ENCODE data around the gene RUBCN.
"Not testable (repeated sequence)": the region's sequence is repeated elsewhere in the genome, so short reads cannot be mapped to it uniquely, and the experiment has no call there.

RUBCN gene

GRCh38 chr3:197714251-197714650, 22.5 kb downstream of the RUBCN start:
- H3K36me3 Mint-ChIP-seq = peaks cover 5% of the 10 kb centered on the region
- no peak overlapping the region for H3K4me3 Mint-ChIP-seq
- no peaks in the 10 kb centered on the region for H3K9me3 Mint-ChIP-seq (ENCODE audit: low read depth)
- H3K27ac Mint-ChIP-seq = peak overlapping the region; percentile 54
- H3K4me1 Mint-ChIP-seq (ENCODE audit: low read depth) = peaks cover 26% of the 10 kb centered on the region
- no peaks in the 10 kb centered on the region for H3K27me3 Mint-ChIP-seq

GRCh38 chr3:197713477-197713822, 23.3 kb downstream of the RUBCN start:
- no peaks in the 10 kb centered on the region for H3K27me3 Mint-ChIP-seq
- peaks cover 28% of the 10 kb centered on the region for H3K4me1 Mint-ChIP-seq (ENCODE audit: low read depth)
- no peaks in the 10 kb centered on the region for H3K9me3 Mint-ChIP-seq (ENCODE audit: low read depth)
- peak overlapping the region; percentile 46 for H3K4me3 Mint-ChIP-seq
- H3K27ac Mint-ChIP-seq = peak overlapping the region; percentile 92
- peaks cover 5% of the 10 kb centered on the region for H3K36me3 Mint-ChIP-seq

- Mint-ChIP-seq H3K4me3 (peak overlapping the region; percentile 60), H3K27me3 (no peaks in the 10 kb centered on the region), H3K27ac (peak overlapping the region; percentile 87), H3K36me3 (peaks cover 5% of the 10 kb centered on the region), H3K9me3 (ENCODE audit: low read depth) (no peaks in the 10 kb centered on the region), H3K4me1 (ENCODE audit: low read depth) (peaks cover 28% of the 10 kb centered on the region)
These were observed 24.6 kb downstream of the RUBCN start for GRCh38 chr3:197711973-197712707.

- not testable (repeated sequence) for H3K36me3 Mint-ChIP-seq; H3K27me3 Mint-ChIP-seq; H3K4me3 Mint-ChIP-seq; H3K9me3 Mint-ChIP-seq (ENCODE audit: low read depth)
- peak overlapping the region; percentile 22 for H3K27ac Mint-ChIP-seq
- H3K4me1 Mint-ChIP-seq (ENCODE audit: low read depth) = peaks cover 30% of the 10 kb centered on the region
These were observed 25.7 kb downstream of the RUBCN start for GRCh38 chr3:197710965-197711364.

- Mint-ChIP-seq H3K4me1 (ENCODE audit: low read depth) (peaks cover 22% of the 10 kb centered on the region), H3K4me3 (no peak overlapping the region), H3K36me3 (peaks cover 5% of the 10 kb centered on the region), H3K9me3 (ENCODE audit: low read depth) (no peaks in the 10 kb centered on the region), H3K27ac (no peak overlapping the region), H3K27me3 (no peaks in the 10 kb centered on the region)
These were observed 27.6 kb downstream of the RUBCN start for GRCh38 chr3:197709135-197709534.

- Mint-ChIP-seq H3K4me1 (ENCODE audit: low read depth) (peaks cover 4% of the 10 kb centered on the region), H3K9me3 (ENCODE audit: low read depth) (no peaks in the 10 kb centered on the region), H3K4me3 (no peak overlapping the region), H3K27me3 (no peaks in the 10 kb centered on the region), H3K36me3 (peaks cover 4% of the 10 kb centered on the region), H3K27ac (peak overlapping the region; percentile 16)
These were observed 30.0 kb downstream of the RUBCN start for GRCh38 chr3:197706658-197707057.

GRCh38 chr3:197701841-197702240, 34.9 kb downstream of the RUBCN start:
- Mint-ChIP-seq H3K9me3 (ENCODE audit: low read depth) (no peaks in the 10 kb centered on the region), H3K27me3 (no peaks in the 10 kb centered on the region), H3K4me1 (ENCODE audit: low read depth) (peaks cover 2% of the 10 kb centered on the region), H3K27ac (no peak overlapping the region), H3K36me3 (peaks cover 28% of the 10 kb centered on the region), H3K4me3 (no peak overlapping the region)

GRCh38 chr3:197700095-197700494, 36.6 kb downstream of the RUBCN start:
- Mint-ChIP-seq H3K36me3 (peaks cover 37% of the 10 kb centered on the region), H3K27me3 (no peaks in the 10 kb centered on the region), H3K4me1 (ENCODE audit: low read depth) (no peaks in the 10 kb centered on the region), H3K4me3 (no peak overlapping the region), H3K9me3 (ENCODE audit: low read depth) (no peaks in the 10 kb centered on the region), H3K27ac (no peak overlapping the region)

GRCh38 chr3:197697355-197697754, 39.3 kb downstream of the RUBCN start:
- Mint-ChIP-seq H3K9me3 (ENCODE audit: low read depth) (no peaks in the 10 kb centered on the region), H3K27me3 (no peaks in the 10 kb centered on the region), H3K4me3 (no peak overlapping the region), H3K27ac (no peak overlapping the region), H3K36me3 (peaks cover 42% of the 10 kb centered on the region), H3K4me1 (ENCODE audit: low read depth) (no peaks in the 10 kb centered on the region)

GRCh38 chr3:197694251-197694650, 42.5 kb downstream of the RUBCN start:
- H3K36me3 Mint-ChIP-seq = peaks cover 42% of the 10 kb centered on the region
- no peaks in the 10 kb centered on the region for H3K9me3 Mint-ChIP-seq (ENCODE audit: low read depth)
- no peaks in the 10 kb centered on the region for H3K4me1 Mint-ChIP-seq (ENCODE audit: low read depth)
- H3K27ac Mint-ChIP-seq = no peak overlapping the region
- no peak overlapping the region for H3K4me3 Mint-ChIP-seq
- no peaks in the 10 kb centered on the region for H3K27me3 Mint-ChIP-seq

GRCh38 chr3:197692641-197693040, 44.1 kb downstream of the RUBCN start:
- Mint-ChIP-seq H3K4me3 (no peak overlapping the region), H3K36me3 (peaks cover 40% of the 10 kb centered on the region), H3K27ac (no peak overlapping the region), H3K4me1 (ENCODE audit: low read depth) (no peaks in the 10 kb centered on the region), H3K27me3 (no peaks in the 10 kb centered on the region), H3K9me3 (ENCODE audit: low read depth) (no peaks in the 10 kb centered on the region)

- no peaks in the 10 kb centered on the region for H3K9me3 Mint-ChIP-seq (ENCODE audit: low read depth)
- no peak overlapping the region for H3K4me3 Mint-ChIP-seq
- H3K27me3 Mint-ChIP-seq = no peaks in the 10 kb centered on the region
- H3K27ac Mint-ChIP-seq = no peak overlapping the region
- H3K4me1 Mint-ChIP-seq (ENCODE audit: low read depth) = no peaks in the 10 kb centered on the region
- peaks cover 28% of the 10 kb centered on the region for H3K36me3 Mint-ChIP-seq
These were observed 46.0 kb downstream of the RUBCN start for GRCh38 chr3:197690754-197691153.

GRCh38 chr3:197687570-197687969, 49.1 kb downstream of the RUBCN start:
- H3K27ac Mint-ChIP-seq = no peak overlapping the region
- no peaks in the 10 kb centered on the region for H3K27me3 Mint-ChIP-seq
- no peaks in the 10 kb centered on the region for H3K4me1 Mint-ChIP-seq (ENCODE audit: low read depth)
- no peak overlapping the region for H3K4me3 Mint-ChIP-seq
- H3K36me3 Mint-ChIP-seq = peaks cover 19% of the 10 kb centered on the region
- no peaks in the 10 kb centered on the region for H3K9me3 Mint-ChIP-seq (ENCODE audit: low read depth)

GRCh38 chr3:197686899-197687298, 49.8 kb downstream of the RUBCN start:
- Mint-ChIP-seq H3K4me3 (no peak overlapping the region), H3K4me1 (ENCODE audit: low read depth) (no peaks in the 10 kb centered on the region), H3K27me3 (no peaks in the 10 kb centered on the region), H3K36me3 (peaks cover 16% of the 10 kb centered on the region), H3K9me3 (ENCODE audit: low read depth) (no peaks in the 10 kb centered on the region), H3K27ac (no peak overlapping the region)

- Mint-ChIP-seq H3K4me1 (ENCODE audit: low read depth) (no peaks in the 10 kb centered on the region), H3K27me3 (no peaks in the 10 kb centered on the region), H3K9me3 (ENCODE audit: low read depth) (no peaks in the 10 kb centered on the region), H3K36me3 (peaks cover 16% of the 10 kb centered on the region), H3K4me3 (no peak overlapping the region), H3K27ac (no peak overlapping the region)
These were observed 51.2 kb downstream of the RUBCN start for GRCh38 chr3:197685546-197685945.

- Mint-ChIP-seq H3K4me1 (ENCODE audit: low read depth) (no peaks in the 10 kb centered on the region), H3K36me3 (peaks cover 4% of the 10 kb centered on the region), H3K9me3 (ENCODE audit: low read depth) (no peaks in the 10 kb centered on the region), H3K27ac (no peak overlapping the region), H3K27me3 (no peaks in the 10 kb centered on the region), H3K4me3 (no peak overlapping the region)
These were observed 53.5 kb downstream of the RUBCN start for GRCh38 chr3:197683191-197683590.

Data from activated naive CD8-positive, alpha-beta T cell (primary cell).